ENCODE data around the gene WHRN.

WHRN gene

GRCh38 chr9:114484215-114484853 lies 20.9 kb downstream of the WHRN start:
- CTCF ChIA-PET, result interaction anchor here (1.4 kb wide), 1 partner anchor 79 kb away, joined by 3 read pairs; no protein-coding TSS in a partner anchor
- no peak for TF ChIP-seq TARDBP (IDR thresholded peaks at IDR 0.05)
- DNase-seq (ENCODE audit: extremely low spot score), result no peak
- POLR2A ChIA-PET, result no interaction called here

GRCh38 chr9:114483499-114483898 lies 21.8 kb downstream of the WHRN start:
- no peak for DNase-seq (ENCODE audit: extremely low spot score)
- ChIA-PET CTCF (no interaction called here), POLR2A (no interaction called here)

GRCh38 chr9:114482593-114482992 lies 22.7 kb downstream of the WHRN start:
- ChIA-PET POLR2A (no interaction called here), CTCF (no interaction called here)
- DNase-seq (ENCODE audit: extremely low spot score), result no peak
- no peak for TF ChIP-seq FOXA1 (IDR thresholded peaks at IDR 0.05)
- TF ChIP-seq ARNT (IDR thresholded peaks at IDR 0.05), result no peak
- TF ChIP-seq L3MBTL2 (conservative IDR thresholded peaks at IDR 0.05), result no peak
- no peak for TF ChIP-seq ZNF384 (IDR thresholded peaks at IDR 0.05)
- TF ChIP-seq FOXM1 (IDR thresholded peaks at IDR 0.05; ENCODE audit: borderline replicate concordance), result no peak
- TF ChIP-seq PKNOX1 (IDR thresholded peaks at IDR 0.05), result no peak
- no peak for TF ChIP-seq BHLHE40 (IDR thresholded peaks at IDR 0.05; ENCODE audit: borderline replicate concordance)
- TF ChIP-seq NFRKB (IDR thresholded peaks at IDR 0.05), result no peak
- TF ChIP-seq ELF4 (IDR thresholded peaks at IDR 0.05), result no peak
- no peak for TF ChIP-seq SP1 (IDR thresholded peaks at IDR 0.05)
- TF ChIP-seq FOXK2 (IDR thresholded peaks at IDR 0.05), result no peak
- TF ChIP-seq HDGF (IDR thresholded peaks at IDR 0.05; ENCODE audit: borderline replicate concordance), result no peak
- no peak for TF ChIP-seq CTBP1 (IDR thresholded peaks at IDR 0.05; ENCODE audit: borderline replicate concordance)

More at GRCh38 chr9:114483499-114483898, 21.8 kb downstream of the WHRN start:
- no peak for TF ChIP-seq TARDBP (IDR thresholded peaks at IDR 0.05)
- no peak for TF ChIP-seq FOXK2 (IDR thresholded peaks at IDR 0.05)

GRCh38 chr9:114481789-114482188 lies 23.5 kb downstream of the WHRN start:
- ChIA-PET CTCF (no interaction called here), POLR2A (no interaction called here)
- no peak for DNase-seq (ENCODE audit: extremely low spot score)

GRCh38 chr9:114480746-114481435 lies 24.4 kb downstream of the WHRN start:
- DNase-seq (ENCODE audit: extremely low spot score), result no peak
- no peak for TF ChIP-seq L3MBTL2 (conservative IDR thresholded peaks at IDR 0.05)
- TF ChIP-seq ZNF384 (IDR thresholded peaks at IDR 0.05), result no peak
- no peak for TF ChIP-seq NFRKB (IDR thresholded peaks at IDR 0.05)
- TF ChIP-seq CTBP1 (IDR thresholded peaks at IDR 0.05; ENCODE audit: borderline replicate concordance), result no peak
- no peak for TF ChIP-seq SUZ12 (IDR thresholded peaks at IDR 0.05)
- TF ChIP-seq FOXM1 (IDR thresholded peaks at IDR 0.05; ENCODE audit: borderline replicate concordance), result no peak
- no peak for TF ChIP-seq BHLHE40 (IDR thresholded peaks at IDR 0.05; ENCODE audit: borderline replicate concordance)
- TF ChIP-seq ELF4 (IDR thresholded peaks at IDR 0.05), result no peak
- ChIA-PET POLR2A (no interaction called here), CTCF (no interaction called here)

More at GRCh38 chr9:114481789-114482188, 23.5 kb downstream of the WHRN start:
- no peak for TF ChIP-seq FOXM1 (IDR thresholded peaks at IDR 0.05; ENCODE audit: borderline replicate concordance)
- no peak for TF ChIP-seq SUZ12 (IDR thresholded peaks at IDR 0.05)
- no peak for TF ChIP-seq HDGF (IDR thresholded peaks at IDR 0.05; ENCODE audit: borderline replicate concordance)
- no peak for TF ChIP-seq ARNT (IDR thresholded peaks at IDR 0.05)
- no peak for TF ChIP-seq CTBP1 (IDR thresholded peaks at IDR 0.05; ENCODE audit: borderline replicate concordance)
- TF ChIP-seq FOXA1 (IDR thresholded peaks at IDR 0.05), result no peak
- no peak for TF ChIP-seq TARDBP (IDR thresholded peaks at IDR 0.05)
- TF ChIP-seq BHLHE40 (IDR thresholded peaks at IDR 0.05; ENCODE audit: borderline replicate concordance), result no peak
- TF ChIP-seq LEF1 (IDR thresholded peaks at IDR 0.05; ENCODE audit: borderline replicate concordance), result no peak
- no peak for TF ChIP-seq ELF4 (IDR thresholded peaks at IDR 0.05)
- TF ChIP-seq SP1 (IDR thresholded peaks at IDR 0.05), result no peak
- no peak for TF ChIP-seq NFRKB (IDR thresholded peaks at IDR 0.05)
- TF ChIP-seq L3MBTL2 (conservative IDR thresholded peaks at IDR 0.05), result no peak
- no peak for TF ChIP-seq FOXK2 (IDR thresholded peaks at IDR 0.05)
- TF ChIP-seq PKNOX1 (IDR thresholded peaks at IDR 0.05), result no peak
- TF ChIP-seq ZNF384 (IDR thresholded peaks at IDR 0.05), result no peak

GRCh38 chr9:114478871-114479270 lies 26.4 kb downstream of the WHRN start:
- POLR2A ChIA-PET, result no interaction called here
- CTCF ChIA-PET, result no interaction called here
- TF ChIP-seq L3MBTL2 (conservative IDR thresholded peaks at IDR 0.05) (no peak), TARDBP (IDR thresholded peaks at IDR 0.05) (no peak), NFRKB (IDR thresholded peaks at IDR 0.05) (no peak), FOXK2 (IDR thresholded peaks at IDR 0.05) (no peak), FOXM1 (IDR thresholded peaks at IDR 0.05; ENCODE audit: borderline replicate concordance) (no peak), BHLHE40 (IDR thresholded peaks at IDR 0.05; ENCODE audit: borderline replicate concordance) (no peak), SP1 (IDR thresholded peaks at IDR 0.05) (no peak), ELF4 (IDR thresholded peaks at IDR 0.05) (no peak), ARNT (IDR thresholded peaks at IDR 0.05) (no peak), ZNF384 (IDR thresholded peaks at IDR 0.05) (no peak), PKNOX1 (IDR thresholded peaks at IDR 0.05) (no peak), LEF1 (IDR thresholded peaks at IDR 0.05; ENCODE audit: borderline replicate concordance) (no peak), FOXA1 (IDR thresholded peaks at IDR 0.05) (no peak), SUZ12 (IDR thresholded peaks at IDR 0.05) (no peak), HDGF (IDR thresholded peaks at IDR 0.05; ENCODE audit: borderline replicate concordance) (no peak), CTBP1 (IDR thresholded peaks at IDR 0.05; ENCODE audit: borderline replicate concordance) (no peak)
- no peak for DNase-seq (ENCODE audit: extremely low spot score)

Data from HEK293T (cell line).